Measurements from ENCODE around the gene SMIM23.
A peak's percentile ranks its signal among the peaks of the same experiment; 100 is the strongest.

The SMIM23 gene

DNA sequence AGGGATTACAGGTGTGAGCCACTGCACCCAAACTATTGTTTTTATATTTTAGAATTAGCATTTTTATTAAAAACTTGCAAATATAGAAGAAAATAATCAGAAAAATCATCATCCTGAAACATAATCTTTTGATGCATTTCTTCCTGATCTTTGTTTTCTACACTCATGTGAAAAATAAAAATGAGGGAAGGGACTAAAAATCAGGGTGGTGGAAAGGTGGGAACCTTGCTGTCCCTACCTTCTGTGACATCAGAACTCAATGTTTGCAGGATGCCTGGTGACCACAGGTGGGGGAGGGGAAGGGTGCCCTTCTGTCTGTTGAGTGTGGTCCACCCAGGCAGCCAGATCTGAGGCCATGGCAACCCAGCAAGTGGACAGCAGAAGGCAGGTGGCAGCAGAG, at the start of gene SMIM23:
TSS of gene SMIM23 (plus strand) at position 301 of the 400 bp plus-strand sequence. CDS start at position 356, 55 bp downstream.
- no peak for DNase-seq (ENCODE audit: low read depth)

- DNase-seq (ENCODE audit: low read depth): no peak
These were observed 48.4 kb upstream of the SMIM23 start for GRCh38 chr5:171736976-171737891.

DNA sequence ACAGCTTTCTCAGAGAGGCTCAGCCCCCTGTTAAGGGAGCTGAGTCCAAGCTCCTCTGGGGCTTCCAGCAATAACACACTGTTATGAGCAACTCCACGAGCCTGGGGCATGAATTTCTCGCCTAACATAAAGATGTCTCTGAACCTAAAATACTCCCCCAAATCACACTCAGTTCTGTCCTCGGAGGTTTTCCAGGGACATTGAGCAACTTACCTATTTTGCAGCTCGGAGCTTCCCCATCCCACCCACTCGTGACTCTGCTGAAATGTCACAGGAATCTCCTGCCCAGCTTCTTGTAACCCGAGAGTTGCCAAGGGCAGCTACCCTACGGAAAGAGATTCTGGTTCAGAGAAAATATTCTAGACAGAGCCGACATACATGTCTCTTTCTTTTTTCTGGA, 47.1 kb upstream of the SMIM23 start:
- no peak for DNase-seq (ENCODE audit: low read depth)

DNA sequence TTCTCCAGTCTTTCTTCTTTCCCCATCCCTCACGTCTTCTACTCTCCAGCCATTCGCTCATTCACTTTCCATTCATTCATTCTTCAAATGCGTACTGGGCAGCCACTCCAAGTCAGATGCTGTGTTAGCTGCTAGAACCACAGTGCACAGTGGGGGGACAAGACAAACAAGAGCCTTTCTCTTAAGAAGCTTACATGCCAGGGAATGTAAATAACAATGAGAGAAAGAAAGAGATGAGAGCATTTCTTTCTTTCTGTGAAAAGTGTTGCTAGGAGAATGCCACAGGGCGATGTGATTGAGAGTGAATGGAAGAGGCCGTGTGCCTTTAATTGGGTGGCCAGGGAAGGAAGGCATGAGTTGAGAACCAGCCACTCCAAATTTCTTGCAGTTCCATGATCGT, 46.3 kb upstream of the SMIM23 start:
- DNase-seq (ENCODE audit: low read depth): no peak

DNA sequence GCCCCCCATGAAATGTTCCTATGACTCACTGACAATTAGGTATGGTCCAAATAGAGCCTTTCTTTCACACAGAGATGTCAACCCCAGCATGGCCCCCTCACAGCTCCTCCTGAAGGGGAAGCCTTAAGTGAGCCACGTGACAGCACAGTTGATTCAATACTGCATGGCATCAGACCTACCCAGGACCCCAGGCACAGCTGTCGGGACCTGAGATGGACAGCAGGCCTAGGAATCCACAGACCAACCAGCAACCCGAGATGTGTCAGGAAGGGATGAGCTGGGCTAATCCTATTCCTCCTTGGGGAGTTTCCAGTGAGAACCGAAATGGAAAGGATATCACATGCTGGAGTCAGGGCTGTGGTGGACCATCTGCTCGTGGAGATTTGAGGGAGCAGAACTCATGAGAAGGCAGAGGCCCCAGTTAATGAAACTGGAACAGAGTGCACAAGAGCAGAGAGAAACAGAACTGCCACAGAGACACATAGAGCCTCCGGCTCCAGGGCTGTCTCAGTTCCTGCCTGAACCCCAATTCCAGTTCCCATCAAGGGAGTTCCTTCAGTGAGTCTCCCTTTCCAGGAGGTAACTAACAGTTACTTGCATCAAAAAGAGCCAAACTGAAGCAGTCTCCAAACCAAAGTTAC, 42.1 kb upstream of the SMIM23 start:
- DNase-seq (ENCODE audit: low read depth): no peak

DNA sequence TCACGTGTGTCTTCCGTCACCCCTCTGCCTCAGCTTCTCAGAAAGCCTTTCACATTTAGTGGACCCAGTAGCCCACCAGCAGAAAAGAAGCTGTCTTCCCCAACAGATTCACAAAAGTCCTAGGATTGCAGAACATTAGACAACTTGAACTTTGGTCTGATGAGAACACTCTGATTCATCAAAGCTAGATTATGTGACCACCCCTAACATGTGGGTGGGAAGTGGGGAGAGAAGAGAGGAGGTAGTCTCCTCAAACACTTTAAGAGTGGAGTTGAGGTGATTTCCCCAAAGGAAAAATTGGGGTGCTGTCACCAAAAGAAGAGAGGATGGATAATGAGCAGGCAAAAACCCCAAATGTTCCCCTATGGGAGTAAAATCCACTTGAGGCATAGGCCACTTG, 41.4 kb upstream of the SMIM23 start:
- no peak for DNase-seq (ENCODE audit: low read depth)

DNA sequence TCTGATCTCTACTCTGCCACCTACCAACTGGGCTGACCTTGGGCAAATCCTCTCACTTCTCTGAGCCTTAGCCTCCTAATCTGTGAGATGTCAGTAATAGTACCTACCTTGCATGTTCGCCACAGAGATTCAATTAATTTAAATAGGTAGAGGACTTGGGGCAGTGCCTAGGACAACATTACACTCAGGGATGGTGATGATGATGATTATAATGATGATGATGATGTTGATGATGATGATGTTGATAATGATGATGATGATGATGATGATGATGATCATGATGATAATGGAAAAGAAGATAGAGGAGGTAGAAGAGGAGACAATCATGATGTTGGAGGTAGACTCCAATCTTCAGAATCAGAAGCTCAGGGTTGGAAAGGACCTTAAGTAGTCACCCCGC, 40.7 kb upstream of the SMIM23 start:
- no peak for DNase-seq (ENCODE audit: low read depth)

- DNase-seq (ENCODE audit: low read depth): no peak
These were observed 40.0 kb upstream of the SMIM23 start for GRCh38 chr5:171745602-171746001.

DNA sequence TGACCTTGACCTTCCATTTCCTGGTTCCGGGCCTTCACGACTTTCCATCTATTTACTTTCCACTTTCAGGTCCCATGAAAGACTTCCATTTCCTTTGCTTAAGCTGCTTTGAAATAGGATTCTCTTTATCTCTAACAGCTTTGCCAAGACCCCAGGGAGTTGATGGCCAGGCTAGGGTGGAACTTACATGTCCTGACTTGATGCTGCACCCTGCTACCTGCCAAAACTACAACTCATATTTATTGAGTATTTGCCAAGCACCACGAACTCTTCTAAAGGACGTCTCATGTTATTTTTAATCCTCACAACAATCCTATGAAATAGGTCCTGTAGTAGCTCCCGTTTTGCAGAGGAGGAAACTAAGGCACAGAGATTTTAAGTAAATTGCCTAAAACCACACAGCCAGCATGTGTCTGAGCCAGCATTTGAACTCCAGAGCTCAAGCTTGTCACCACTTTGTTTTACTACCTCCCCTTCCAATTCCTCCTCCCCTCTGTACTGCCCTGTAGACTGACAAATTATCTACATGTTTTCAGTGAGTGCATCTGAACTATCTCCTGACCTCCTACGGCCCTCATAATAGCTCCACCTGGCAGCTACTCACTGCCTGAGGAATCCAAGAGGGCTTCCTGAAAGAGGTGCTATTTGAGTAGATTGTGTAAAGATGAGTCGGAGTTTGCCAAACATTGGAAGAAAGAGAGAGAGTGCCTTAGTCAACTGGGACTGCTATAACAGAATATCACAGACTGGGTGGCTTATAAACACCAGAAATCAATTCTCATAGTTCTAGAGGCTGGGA, 38.4 kb upstream of the SMIM23 start:
- no peak for DNase-seq (ENCODE audit: low read depth)

- no peak for DNase-seq (ENCODE audit: low read depth)
These were observed 36.9 kb upstream of the SMIM23 start for GRCh38 chr5:171748720-171749119.

GRCh38 chr5:171749365-171749764, 36.3 kb upstream of the SMIM23 start:
- DNase-seq (ENCODE audit: low read depth): no peak

- no peak for DNase-seq (ENCODE audit: low read depth)
These were observed 35.3 kb upstream of the SMIM23 start for GRCh38 chr5:171750311-171750788.

GRCh38 chr5:171755354-171755821, 30.2 kb upstream of the SMIM23 start:
- DNase-seq (ENCODE audit: low read depth): peak; percentile 43

GRCh38 chr5:171757853-171758535, 27.6 kb upstream of the SMIM23 start:
- DNase-seq (ENCODE audit: low read depth): peak; percentile 65

GRCh38 chr5:171759777-171760176, 25.8 kb upstream of the SMIM23 start:
- DNase-seq (ENCODE audit: low read depth): no peak

DNA sequence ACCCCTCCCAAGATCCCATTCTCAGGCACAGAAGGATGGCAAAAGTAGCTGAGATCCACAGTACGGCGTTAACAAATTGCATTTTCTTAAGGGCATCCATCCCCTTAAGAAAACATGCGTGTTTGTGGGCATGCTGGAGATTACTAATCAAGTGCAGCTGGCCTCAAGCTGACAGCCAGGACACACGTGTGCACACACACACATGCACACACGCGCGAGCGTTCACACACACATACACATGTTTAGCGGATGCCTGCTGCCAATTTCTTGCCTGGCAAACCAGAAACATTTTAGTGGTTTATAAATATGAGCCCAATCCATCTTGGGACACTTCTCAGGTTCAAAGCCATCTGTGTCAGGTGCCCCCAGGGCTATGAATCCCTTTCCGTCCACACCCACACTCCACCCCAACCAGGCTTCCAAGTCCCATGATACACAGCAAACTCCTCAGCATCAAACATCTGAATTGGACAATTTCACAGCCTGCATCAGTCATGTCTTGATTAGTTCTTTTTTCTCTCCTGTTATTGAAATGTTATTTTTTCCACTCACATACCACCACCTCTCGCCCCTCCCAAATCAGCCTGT, 23.5 kb upstream of the SMIM23 start:
- DNase-seq (ENCODE audit: low read depth): no peak

- DNase-seq (ENCODE audit: low read depth): no peak
These were observed 22.7 kb upstream of the SMIM23 start for GRCh38 chr5:171762903-171763302.

GRCh38 chr5:171764265-171764664, 21.4 kb upstream of the SMIM23 start:
- no peak for DNase-seq (ENCODE audit: low read depth)

- DNase-seq (ENCODE audit: low read depth): no peak
These were observed 18.7 kb upstream of the SMIM23 start for GRCh38 chr5:171766875-171767274.

GRCh38 chr5:171770153-171770552, 15.5 kb upstream of the SMIM23 start:
- no peak for DNase-seq (ENCODE audit: low read depth)

DNA sequence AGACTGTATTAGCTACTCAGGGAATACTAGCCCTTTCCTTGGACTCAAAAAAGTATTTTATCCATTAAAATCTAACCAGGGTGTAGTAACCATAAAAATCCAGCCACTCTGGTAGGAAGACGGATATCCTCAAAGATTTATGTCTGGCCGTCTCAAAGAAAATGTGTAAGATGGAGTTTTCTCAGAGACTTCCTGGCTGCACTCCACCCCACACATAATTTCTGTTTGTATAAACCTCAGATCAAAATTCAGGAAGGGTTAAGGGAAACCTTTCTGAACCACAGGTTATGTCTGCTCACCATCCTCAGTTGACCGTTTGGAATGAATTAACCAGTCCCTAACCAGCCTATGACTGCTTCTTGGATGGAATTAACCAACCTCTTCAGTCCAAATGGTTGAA, 13.8 kb upstream of the SMIM23 start:
- DNase-seq (ENCODE audit: low read depth): no peak
